Endothelial cell of umbilical vein (primary cell): Measurements from ENCODE around the gene SYT2. TPM values are rescaled to one million over a fixed set of nuclear protein-coding genes. Genes with fewer than 3 reads are reported as not detected.

Source experiments
- BruUV-seq: library from RNA; stranded (reverse); fragments of 400-500 nt; replicated peaks from 2 replicates; lab custom pipeline; 2021; lab: Mats Ljungman, UMichigan
- CTCF ChIA-PET: fragments of 300-600, 350-600 bp; sonication (Branson Sonifier 250); formaldehyde crosslinking; loops from one replicate; lab custom pipeline; 2021; ENCODE audit warnings: antibody characterized with exemption, inconsistent platforms; lab: Charles Lee
- POLR2A ChIA-PET: fragments of 300-600, 350-600 bp; sonication (Branson Sonifier 250); formaldehyde crosslinking; loops from one replicate; lab custom pipeline; 2021; ENCODE audit warnings: antibody characterized with exemption, inconsistent platforms; lab: Charles Lee
- DNase-seq: peaks from one replicate; pipeline ENCODE4 v3.0.0-alpha.2; 2011; ENCODE audit warnings: low read depth, low spot score
- FAIRE-seq: peaks from 2 replicates; lab custom pipeline; 2011; peaks lifted over from hg19 to GRCh38; lab: Jason Lieb, UNC
- H2AFZ ChIP-seq: 2 replicates; pipeline ENCODE4 v1.6.0; 2012; ENCODE audit warnings: low read depth, low read length, control low read depth, inconsistent platforms
- H3K27ac ChIP-seq: 2 replicates; pipeline ENCODE4 v1.5.1; 2011; ENCODE audit warnings: low read depth, mild to moderate bottlenecking, control low read depth, low read length, moderate library complexity; ENCODE audit not compliant: insufficient read depth
- H3K27me3 ChIP-seq, 2 experiments: 2 replicates each; pipeline versions ENCODE4 v1.6.0 to v1.6.1; 2011; ENCODE audit warnings: low read length in 2 of 2, mixed read lengths in 1 of 2; ENCODE audit not compliant: control insufficient read depth in 2 of 2, insufficient read depth in 2 of 2
- H3K36me3 ChIP-seq, 2 experiments: 2 replicates in 1 of 2; 3 replicates in 1 of 2; pipeline ENCODE4 v1.5.1; 2011; ENCODE audit warnings: low read length in 2 of 2, mild to moderate bottlenecking in 1 of 2, moderate library complexity in 1 of 2; ENCODE audit not compliant: control insufficient read depth in 2 of 2, insufficient read depth in 2 of 2; ENCODE audit errors: extremely low read depth in 1 of 2
- H3K4me1 ChIP-seq: 3 replicates; pipeline ENCODE4 v1.5.1; 2011; ENCODE audit warnings: mild to moderate bottlenecking, low read length; ENCODE audit not compliant: control insufficient read depth, insufficient read depth; ENCODE audit errors: extremely low read depth
- H3K4me2 ChIP-seq: 2 replicates; pipeline ENCODE4 v1.6.1; 2011; ENCODE audit warnings: low read length, control low read depth, mixed read lengths; ENCODE audit not compliant: insufficient read depth
- H3K4me3 ChIP-seq, 3 experiments: fragments of 200-600 bp in 1 of 3; sonication (generic), shearing (Covaris generic) in 1 of 3; replicated peaks in 1 of 3; 2 replicates each; pipeline ENCODE4 v1.5.1; 2011 to 2016; ENCODE audit warnings: control low read depth in 3 of 3, low read length in 3 of 3, mild to moderate bottlenecking in 2 of 3, inconsistent platforms in 1 of 3, low read depth in 1 of 3, moderate library complexity in 1 of 3; ENCODE audit not compliant: insufficient read depth in 1 of 3
- H3K79me2 ChIP-seq: 2 replicates; pipeline ENCODE4 v1.6.0; 2012; ENCODE audit warnings: low read length, inconsistent platforms; ENCODE audit not compliant: control insufficient read depth, insufficient read depth
- H3K9ac ChIP-seq: replicated peaks from 2 replicates; pipeline ENCODE3; 2011; ENCODE audit warnings: low read length, control low read depth; ENCODE audit not compliant: insufficient read depth; ENCODE audit errors: extremely low read depth
- H3K9me1 ChIP-seq: replicated peaks from 3 replicates; pipeline ENCODE4 v1.6.0; 2011; ENCODE audit warnings: mild to moderate bottlenecking, low read length; ENCODE audit not compliant: control insufficient read depth, insufficient read depth; ENCODE audit errors: extremely low read depth
- H3K9me3 ChIP-seq: replicated peaks from 2 replicates; pipeline ENCODE4 v1.5.1; 2012; ENCODE audit warnings: low read length, inconsistent platforms; ENCODE audit not compliant: control insufficient read depth, insufficient read depth
- H4K20me1 ChIP-seq: replicated peaks from 2 replicates; pipeline ENCODE3; 2011; ENCODE audit warnings: mild to moderate bottlenecking, low read length; ENCODE audit not compliant: control insufficient read depth, insufficient read depth; ENCODE audit errors: extremely low read depth
- EZH2 ChIP-seq: IDR thresholded peaks from 2 replicates; pipeline ENCODE4 v1.6.1; 2012; ENCODE audit warnings: borderline replicate concordance, low read depth, mild to moderate bottlenecking, moderate library complexity, low read length, inconsistent platforms; ENCODE audit not compliant: severe bottlenecking
- FOS ChIP-seq: IDR thresholded peaks from 2 replicates; pipeline ENCODE4 v1.6.1; 2011; ENCODE audit warnings: mild to moderate bottlenecking, low read length, moderate library complexity, borderline replicate concordance; ENCODE audit not compliant: insufficient read depth
- GATA2 ChIP-seq: IDR thresholded peaks from 2 replicates; pipeline ENCODE4 v1.7.0; 2011; ENCODE audit warnings: low read depth, mild to moderate bottlenecking, moderate library complexity, mixed read lengths, low read length; ENCODE audit not compliant: insufficient read length, insufficient read depth
- JUN ChIP-seq: IDR thresholded peaks from 2 replicates; pipeline ENCODE4 v1.6.1; 2011; ENCODE audit warnings: borderline replicate concordance, low read depth; ENCODE audit not compliant: insufficient read length, insufficient read depth
- MAX ChIP-seq: IDR thresholded peaks from 2 replicates; pipeline ENCODE4 v1.6.1; 2011; ENCODE audit not compliant: insufficient read depth, insufficient read length
- MYC ChIP-seq: IDR thresholded peaks from one replicate; pipeline ENCODE4 v1.6.1; 2011; ENCODE audit warnings: mild to moderate bottlenecking, low read depth, low read length
- POLR2A ChIP-seq: IDR thresholded peaks from 2 replicates; pipeline ENCODE4 v1.6.1; 2012; ENCODE audit warnings: low read depth, mild to moderate bottlenecking, control low read depth, low read length
- POLR2AphosphoS5 ChIP-seq: IDR thresholded peaks from 2 replicates; pipeline ENCODE4 v1.6.1; 2012; ENCODE audit warnings: low read depth, mild to moderate bottlenecking, control low read depth, low read length, moderate library complexity; ENCODE audit not compliant: insufficient read depth
- dilution Hi-C: fragments of 300-500 bp; cut with MboI; formaldehyde crosslinking; loops from one replicate; pipeline ENCODE4 v1.15.0; 2019; ENCODE audit warnings: low sequenced_read_pairs; ENCODE audit not compliant: extremely low pct_ligation_motif_present
- intact Hi-C: fragments of 100-400 bp; cut with micrococcal nuclease; formaldehyde crosslinking; loops from one replicate; pipeline ENCODE4 v1.10.0; 2022
- polyA plus RNA-seq, 4 experiments: library from polyadenylated mRNA; depleted of rRNA in 3 of 4; stranded (reverse) in 3 of 4; unstranded in 1 of 4; fragments of >200 nt; gene quantifications; 2 replicates each; pipeline versions ENCODE4 v1.2.1 to v1.2.3, GENCODE V29; 2011 to 2012; ENCODE audit warnings: missing spikeins in 1 of 4
- total RNA-seq: library from RNA; stranded (reverse); gene quantifications from 2 replicates; pipeline ENCODE4 v1.2.3, GENCODE V29; 2021
- TF ChIP-seq, protein P1 (sequence below), 2 donors: IDR thresholded peaks; 1 replicate in 1 of 2; 2 replicates in 1 of 2; pipeline ENCODE4 v1.5.1; 2011; ENCODE audit warnings: low read length in 2 of 2, mild to moderate bottlenecking in 2 of 2, moderate library complexity in 2 of 2, control low read depth in 1 of 2, inconsistent platforms in 1 of 2, low read depth in 1 of 2; ENCODE audit not compliant: insufficient read depth in 1 of 2; ENCODE audit errors: extremely low read depth in 1 of 2

SYT2 gene
- total and polyA plus RNA-seq, 2 donors (not counting 3 experiments of a cell fraction or from before 2014, with no cell fraction given), result not detected

- H3K9ac ChIP-seq, result no peak overlapping the region
- no TSS peak for BruUV-seq
- no peaks in the 10 kb centered on the region for H4K20me1 ChIP-seq
- no peaks in the 10 kb centered on the region for H3K36me3 ChIP-seq
- H3K4me1 ChIP-seq, result peaks cover 6% of the 10 kb centered on the region
- no peaks in the 10 kb centered on the region for H3K9me1 ChIP-seq
- no peak overlapping the region for H2AFZ ChIP-seq
- no peak for TF ChIP-seq GATA2
- TF ChIP-seq POLR2A, result no peak
- no peak for TF ChIP-seq FOS
- TF ChIP-seq, protein P1, sequence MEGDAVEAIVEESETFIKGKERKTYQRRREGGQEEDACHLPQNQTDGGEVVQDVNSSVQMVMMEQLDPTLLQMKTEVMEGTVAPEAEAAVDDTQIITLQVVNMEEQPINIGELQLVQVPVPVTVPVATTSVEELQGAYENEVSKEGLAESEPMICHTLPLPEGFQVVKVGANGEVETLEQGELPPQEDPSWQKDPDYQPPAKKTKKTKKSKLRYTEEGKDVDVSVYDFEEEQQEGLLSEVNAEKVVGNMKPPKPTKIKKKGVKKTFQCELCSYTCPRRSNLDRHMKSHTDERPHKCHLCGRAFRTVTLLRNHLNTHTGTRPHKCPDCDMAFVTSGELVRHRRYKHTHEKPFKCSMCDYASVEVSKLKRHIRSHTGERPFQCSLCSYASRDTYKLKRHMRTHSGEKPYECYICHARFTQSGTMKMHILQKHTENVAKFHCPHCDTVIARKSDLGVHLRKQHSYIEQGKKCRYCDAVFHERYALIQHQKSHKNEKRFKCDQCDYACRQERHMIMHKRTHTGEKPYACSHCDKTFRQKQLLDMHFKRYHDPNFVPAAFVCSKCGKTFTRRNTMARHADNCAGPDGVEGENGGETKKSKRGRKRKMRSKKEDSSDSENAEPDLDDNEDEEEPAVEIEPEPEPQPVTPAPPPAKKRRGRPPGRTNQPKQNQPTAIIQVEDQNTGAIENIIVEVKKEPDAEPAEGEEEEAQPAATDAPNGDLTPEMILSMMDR (IDR thresholded peaks at IDR 0.05; ENCODE audit: extremely low read depth in 1 of 2, insufficient read depth in 1 of 2, low read depth in 1 of 2, low read length in 2 of 2), result no peak
- no peak for TF ChIP-seq MYC
- no peak for TF ChIP-seq POLR2AphosphoS5
- TF ChIP-seq EZH2, result no peak
- TF ChIP-seq JUN, result no peak
- no peak for TF ChIP-seq MAX
- ChIA-PET CTCF (no interaction called here), POLR2A (no interaction called here)
- H3K79me2 ChIP-seq, result no peaks in the 10 kb centered on the region
- no peaks in the 10 kb centered on the region for H3K9me3 ChIP-seq
- dilution Hi-C loops, result no loop called here
- peaks cover 6% of the 10 kb centered on the region in 2 experiments for H3K27me3 ChIP-seq
- no peak overlapping the region for H3K27ac ChIP-seq
- DNase-seq, result no peak
- no peak for FAIRE-seq
- no peak overlapping the region for H3K4me2 ChIP-seq
- intact Hi-C loops, result loop anchor here (5.0 kb wide), 1 partner anchor 54 kb away; no protein-coding TSS in a partner anchor
- no peak overlapping the region for H3K4me3 ChIP-seq
Observed at GRCh38 chr1:202663131-202663530, 47.1 kb downstream of the SYT2 start.
